Muscle of back (tissue), 11 donors: ENCODE results near the gene RRM2. TPM values are rescaled to one million over a fixed set of nuclear protein-coding genes. Genes with fewer than 3 reads are reported as not detected.
A peak's percentile ranks its signal among the peaks of the same experiment; 100 is the strongest.
"Not testable (repeated sequence)": the region's sequence is repeated elsewhere in the genome, so short reads cannot be mapped to it uniquely, and the experiment has no call there.

ENCODE experiments used
- DNase-seq, 3 donors: peaks; one replicate each; pipeline versions ENCODE4 v3.0.0 to v3.0.0-alpha.2; 2013
- polyA plus RNA-seq, 10 donors: library from polyadenylated mRNA; unstranded; fragments of 120-200 nt; gene quantifications; one replicate each; pipeline ENCODE4 v1.2.1, GENCODE V29; 2013; ENCODE audit not compliant: insufficient read length in 10 of 10

The RRM2 gene
- polyA plus RNA-seq, 10 donors, result 25.5 to 67.1 (median 43.1) TPM

DNA sequence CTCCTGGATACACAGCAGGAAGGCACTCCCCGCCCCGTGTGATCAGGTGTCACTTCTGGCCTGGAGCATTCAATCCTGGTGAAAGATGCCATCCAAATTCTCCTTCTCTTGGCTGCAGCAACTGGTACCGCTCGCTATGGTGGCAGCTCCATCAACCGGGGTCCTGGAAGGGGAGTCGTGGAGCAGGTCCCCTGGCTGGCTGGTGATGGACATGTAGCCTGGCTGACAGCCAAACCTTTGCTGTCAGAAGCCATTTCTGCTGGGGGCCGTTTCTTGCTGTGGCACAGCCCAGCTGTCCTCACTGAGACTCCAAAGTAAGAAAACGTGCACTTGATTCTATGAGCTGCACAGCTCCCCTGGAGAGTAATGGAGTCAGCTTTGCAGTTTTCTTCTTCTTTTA, 35.2 kb upstream of the RRM2 start:
- no peak for DNase-seq

DNA sequence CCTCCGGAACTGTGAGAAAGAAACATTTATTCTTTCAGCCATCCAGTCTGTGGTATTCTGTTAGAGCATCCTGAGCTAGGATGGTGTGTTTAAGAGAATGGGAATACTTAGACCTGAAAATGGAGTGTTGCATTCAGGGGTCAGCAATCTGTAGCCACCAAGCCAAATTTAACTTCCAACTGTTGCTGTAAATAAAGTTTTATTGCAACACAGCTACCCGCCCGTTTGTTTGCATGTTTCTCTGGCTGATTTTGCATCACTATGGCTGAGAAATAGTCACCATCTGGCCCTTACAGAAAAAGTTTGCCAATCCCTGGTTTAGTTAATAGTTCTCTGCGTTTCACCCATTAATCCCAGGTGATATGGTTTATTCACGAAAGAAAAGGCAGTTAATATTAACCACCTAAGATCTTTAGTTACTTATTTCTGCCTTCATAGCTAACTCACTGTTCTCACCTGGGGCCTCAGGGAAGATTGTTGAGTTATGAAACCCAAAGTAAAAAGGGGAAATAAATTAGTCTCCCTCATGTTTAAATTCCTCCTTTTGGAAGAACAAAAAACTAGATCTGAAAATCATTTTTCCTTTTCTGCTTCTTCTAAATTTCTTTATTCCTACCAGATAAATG, 32.9 kb upstream of the RRM2 start:
- no peak for DNase-seq

DNA sequence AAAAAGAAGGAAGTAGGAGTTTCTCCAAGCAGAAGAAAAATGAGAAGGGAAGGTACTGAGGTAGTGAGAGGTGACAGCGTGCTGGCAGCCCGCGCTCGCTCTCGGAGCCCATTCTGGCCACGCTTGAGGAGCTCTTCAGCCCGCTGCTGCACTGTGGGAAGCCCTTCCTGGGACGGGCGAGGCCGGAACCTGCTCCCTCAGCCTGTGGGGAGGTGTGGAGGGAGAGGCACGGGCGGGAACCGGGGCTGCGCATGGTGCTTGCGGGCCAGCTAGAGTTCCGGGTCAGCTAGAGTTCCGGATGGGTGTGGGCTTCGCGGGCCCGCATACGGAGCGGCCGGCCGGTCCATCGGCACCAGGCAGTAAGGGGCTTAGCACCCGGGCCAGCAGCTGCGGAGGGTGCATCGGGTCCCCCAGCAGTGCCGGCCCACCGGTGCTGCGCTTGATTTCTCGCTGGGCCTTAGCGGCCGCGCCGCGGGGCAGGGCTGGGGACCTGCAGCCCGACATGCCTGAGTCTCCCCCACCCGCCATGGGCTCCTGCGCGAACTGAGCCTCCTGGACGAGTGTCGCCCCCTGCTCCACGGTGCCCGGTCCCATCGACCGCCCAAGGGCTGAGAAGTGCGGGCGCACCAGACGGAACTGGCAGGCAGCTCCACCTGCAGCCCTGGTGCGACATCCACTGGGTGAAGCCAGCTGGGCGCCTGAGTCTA, 31.2 kb upstream of the RRM2 start:
- DNase-seq, result no peak

DNA sequence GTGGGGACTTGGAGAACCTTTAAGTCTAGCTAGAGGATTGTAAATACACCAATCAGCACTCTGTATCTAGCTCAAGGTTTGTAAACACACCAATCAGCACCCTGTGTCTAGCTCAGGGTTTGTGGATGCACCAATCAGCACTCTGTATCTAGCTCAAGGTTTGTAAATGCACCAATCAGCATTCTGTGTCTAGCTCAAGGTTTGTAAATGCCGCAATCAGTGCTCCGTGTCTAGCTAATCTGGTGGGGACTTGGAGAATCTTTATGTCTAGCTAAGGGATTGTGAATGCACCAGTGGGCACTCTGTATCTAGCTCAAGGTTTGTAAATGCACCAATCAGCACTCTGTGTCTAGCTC, 30.7 kb upstream of the RRM2 start:
- not testable (repeated sequence) for DNase-seq

- no peak for DNase-seq
Measured at GRCh38 chr2:10094271-10094814, 28.2 kb upstream of the RRM2 start.

GRCh38 chr2:10095175-10095574, 27.4 kb upstream of the RRM2 start:
- DNase-seq, result no peak

- DNase-seq, result no peak
Measured at GRCh38 chr2:10096641-10097040, 25.9 kb upstream of the RRM2 start.

DNA sequence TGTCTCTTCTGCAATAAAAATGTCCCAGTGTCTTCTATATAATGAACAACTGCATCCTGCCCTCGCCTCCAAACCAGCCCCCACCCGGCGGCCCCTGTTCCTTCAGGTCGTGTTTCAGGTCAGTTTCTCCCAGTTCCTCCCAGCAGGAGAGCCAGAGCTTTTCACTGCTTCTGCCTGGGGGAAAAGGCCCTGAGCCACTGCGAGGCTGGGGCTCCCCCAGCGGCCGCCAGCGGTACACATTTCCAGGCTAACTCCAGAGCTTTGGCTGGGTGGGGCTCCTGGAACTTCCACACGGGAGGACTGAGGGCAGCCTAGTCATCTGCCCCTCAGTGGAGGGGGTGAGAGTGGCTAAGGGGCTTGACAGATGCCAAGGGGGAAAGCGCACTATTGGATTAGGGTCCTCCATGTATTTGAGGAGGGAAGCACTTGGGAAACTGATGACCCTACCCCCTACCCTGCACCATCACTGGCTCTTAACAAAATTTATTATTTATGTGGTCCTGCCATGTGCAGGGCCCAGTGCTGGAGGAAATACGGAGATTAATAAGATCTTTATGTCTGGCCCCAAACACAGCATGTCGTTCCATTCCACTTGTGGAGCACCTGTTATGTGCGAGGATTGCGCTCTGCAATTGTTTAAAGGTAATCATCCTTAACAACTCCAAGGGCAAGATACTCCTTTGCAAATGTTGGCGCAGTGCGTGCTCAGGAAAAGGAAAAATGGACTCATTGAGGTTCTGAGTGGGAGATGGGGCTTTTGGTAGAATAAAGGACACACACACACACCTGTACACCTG, 25.0 kb upstream of the RRM2 start:
- DNase-seq, result peak; percentile 38 to 72 (median 55)

DNA sequence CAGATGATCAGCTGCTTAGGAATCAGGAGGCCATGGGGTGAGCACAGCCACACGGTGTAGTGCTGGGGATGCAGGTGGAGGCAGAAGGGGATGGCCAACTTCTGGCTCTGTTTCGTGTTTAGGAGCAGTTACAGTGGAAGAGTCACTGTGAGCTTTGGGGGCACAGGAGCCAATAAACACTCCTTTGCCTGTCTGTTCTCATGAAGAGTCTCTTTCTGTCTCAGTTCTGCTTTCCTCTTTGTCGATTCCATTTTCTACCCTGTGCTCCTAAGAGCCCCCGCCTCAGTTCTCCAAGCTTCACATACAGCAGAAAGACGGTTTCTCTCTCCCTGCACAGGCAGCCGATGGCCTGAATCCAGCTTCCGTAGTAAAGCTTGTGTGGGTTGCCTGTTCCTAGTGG, 21.0 kb upstream of the RRM2 start:
- DNase-seq, result peak in 1 of 3 donors; percentile 25

DNA sequence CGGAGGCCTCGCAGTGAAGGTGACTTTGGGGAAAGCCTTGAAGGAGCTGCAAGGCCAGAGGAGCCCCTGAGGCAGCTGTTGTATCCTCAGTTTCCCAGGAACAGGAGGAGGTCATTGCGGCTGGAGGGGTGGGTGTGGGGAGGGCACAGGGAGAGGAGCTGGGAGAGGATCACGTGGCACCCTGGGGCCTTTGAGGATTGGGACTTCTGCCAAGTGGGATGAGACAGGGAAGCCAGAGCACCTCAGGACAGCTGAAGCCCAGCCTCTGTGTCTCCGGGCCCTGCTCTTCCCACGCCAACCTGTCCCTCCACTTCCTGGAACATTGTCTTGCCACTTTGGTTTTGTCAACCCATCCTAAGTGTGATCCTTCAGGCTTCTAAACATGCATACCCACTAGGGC, 19.4 kb upstream of the RRM2 start:
- DNase-seq, result no peak

DNA sequence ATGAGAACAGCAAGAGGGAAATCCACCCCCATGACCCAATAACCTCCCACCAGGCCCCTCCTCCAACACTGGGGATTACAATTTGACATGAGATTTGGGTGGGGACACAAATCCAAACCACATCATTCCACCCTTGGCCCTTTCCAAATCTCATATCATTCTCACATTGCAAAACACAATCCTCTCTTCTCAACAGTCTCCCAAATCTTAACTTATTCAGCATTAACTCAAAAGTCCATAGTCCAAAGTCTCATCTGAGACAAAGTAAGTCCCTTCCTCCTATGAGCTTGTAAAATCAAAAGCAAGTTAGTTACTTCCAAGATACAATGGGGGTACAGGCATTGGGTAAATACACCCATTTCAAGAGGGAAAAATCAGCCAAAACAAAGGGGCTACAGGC, 17.6 kb upstream of the RRM2 start:
- not testable (repeated sequence) for DNase-seq

- DNase-seq, result no peak
Measured at GRCh38 chr2:10109311-10109710, 13.2 kb upstream of the RRM2 start.

- no peak for DNase-seq
Measured at GRCh38 chr2:10119027-10119325, 3.6 kb upstream of the RRM2 start.

DNA sequence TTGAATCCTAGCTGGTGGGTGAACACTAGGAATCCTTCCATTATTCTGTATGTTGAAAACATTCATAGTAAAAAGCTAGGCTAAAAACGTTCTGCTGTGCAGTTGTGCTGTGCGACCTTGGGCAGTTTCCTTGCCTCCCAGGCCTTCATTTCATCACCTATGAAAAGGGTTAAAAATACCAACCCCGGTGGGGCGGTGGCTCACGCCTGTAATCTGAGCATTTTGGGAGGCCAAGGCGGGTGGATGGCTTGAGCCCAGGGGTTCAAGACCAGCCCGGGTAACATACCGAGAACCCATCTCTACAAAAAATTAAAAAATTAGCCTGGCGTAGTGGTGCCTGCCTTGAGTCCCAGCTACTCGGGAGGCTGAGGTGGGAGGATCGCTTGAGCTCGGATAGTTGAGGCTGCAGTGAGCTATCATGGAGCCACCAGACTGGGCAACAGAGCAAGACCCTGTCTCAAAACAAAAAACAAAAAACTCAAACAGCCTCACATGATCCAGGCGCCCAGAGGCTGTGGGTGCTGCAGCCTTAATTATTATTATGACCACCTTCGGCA, 2.9 kb upstream of the RRM2 start:
- DNase-seq, result no peak

DNA sequence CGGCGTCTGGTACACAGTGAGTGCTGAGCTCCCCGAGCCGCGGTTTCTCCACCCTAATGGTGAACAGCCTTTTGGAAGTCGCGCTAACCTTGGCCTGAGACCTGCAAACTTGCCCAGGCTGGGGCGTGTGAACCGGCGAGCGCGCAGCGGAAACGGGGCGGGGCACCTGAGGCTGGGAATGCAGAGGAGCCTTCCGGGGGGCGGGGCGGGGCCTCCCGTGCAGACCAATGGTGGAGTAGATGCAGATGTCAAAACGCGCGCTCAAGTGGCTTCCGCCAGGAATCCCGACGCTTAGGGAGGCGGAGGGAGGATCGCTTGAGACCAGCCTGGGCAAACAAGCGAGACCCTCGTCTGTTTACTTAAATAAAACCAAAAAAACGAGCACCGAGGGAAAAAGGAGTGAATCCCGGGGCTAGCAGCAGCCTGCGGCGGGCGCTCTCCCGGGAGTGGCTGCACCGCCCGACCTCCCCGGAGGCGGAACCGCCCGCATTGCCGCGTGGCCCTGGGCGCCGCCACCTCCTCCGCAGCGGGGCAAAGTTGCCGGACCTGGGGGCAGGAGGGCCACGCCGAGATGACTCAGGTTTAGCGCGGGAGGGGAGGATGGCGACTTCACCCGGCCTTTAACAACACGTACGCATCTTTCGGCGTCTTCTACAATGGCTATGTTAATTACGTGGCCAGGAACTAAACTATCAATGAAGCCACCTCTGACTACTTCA, 2.2 kb upstream of the RRM2 start:
- peak; percentile 84 to 92 (median 88) for DNase-seq

DNA sequence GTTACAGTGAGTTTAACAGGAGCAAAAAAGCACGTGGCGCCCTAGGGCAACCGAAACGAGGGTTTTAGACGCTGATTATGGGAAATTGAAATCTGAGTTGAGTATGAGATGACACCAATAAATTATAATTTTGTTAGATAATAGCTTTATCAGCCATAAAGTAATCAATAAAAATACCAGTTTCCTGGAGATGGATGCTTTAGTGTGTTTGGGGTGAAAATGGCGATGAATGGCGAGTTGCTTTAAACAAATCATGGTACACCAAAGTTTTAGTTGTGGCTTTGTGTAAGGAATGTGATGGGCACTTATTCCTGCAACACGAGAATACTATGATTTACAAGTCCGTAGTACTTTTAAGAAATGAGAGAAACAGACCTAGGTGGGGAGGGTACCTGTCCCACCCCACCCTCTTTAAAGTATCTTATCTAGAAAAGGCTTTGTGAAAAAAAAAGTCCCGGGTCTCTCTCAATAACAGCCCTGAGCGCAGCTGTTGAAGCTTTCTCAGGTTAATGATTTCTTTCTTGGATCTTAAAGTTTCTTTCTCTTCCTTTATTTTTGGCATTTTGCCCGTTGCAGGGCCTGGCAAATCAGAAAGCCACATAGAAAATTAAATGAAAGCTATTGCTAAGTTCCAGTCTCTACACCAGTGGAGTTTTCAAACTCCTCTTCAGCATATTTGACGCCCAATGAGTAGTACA, 1.5 kb upstream of the RRM2 start:
- peak in 1 of 3 donors; percentile 28 for DNase-seq

- DNase-seq, result no peak
Measured at GRCh38 chr2:10123281-10123680, 742 bp downstream of the RRM2 start.

DNA sequence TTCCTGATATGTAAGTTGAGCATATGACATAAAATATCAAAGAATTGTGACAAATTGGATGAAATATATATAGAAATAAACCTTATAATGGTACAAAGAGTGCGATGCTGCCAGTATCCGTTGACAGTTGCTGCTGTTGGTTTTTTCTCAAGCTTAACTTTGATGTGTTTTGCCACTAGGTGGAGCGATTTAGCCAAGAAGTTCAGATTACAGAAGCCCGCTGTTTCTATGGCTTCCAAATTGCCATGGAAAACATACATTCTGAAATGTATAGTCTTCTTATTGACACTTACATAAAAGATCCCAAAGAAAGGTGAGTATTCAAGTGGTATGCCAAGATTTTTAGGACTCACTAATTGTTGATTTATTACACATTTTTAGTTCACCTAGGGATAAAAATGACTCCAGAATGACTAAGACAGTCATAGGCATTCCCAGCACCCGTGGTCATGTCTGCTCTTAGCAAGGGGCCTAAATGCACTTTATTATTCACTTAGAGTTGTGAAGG, 2.1 kb downstream of the RRM2 start:
- DNase-seq, result peak; percentile 75 to 86 (median 81)

GRCh38 chr2:10125842-10126631, 3.5 kb downstream of the RRM2 start:
- no peak for DNase-seq

GRCh38 chr2:10126632-10127026, 4.1 kb downstream of the RRM2 start:
- DNase-seq, result no peak
